ENCODE data around the gene RELL2.
A peak's percentile ranks its signal among the peaks of the same experiment; 100 is the strongest.

The RELL2 gene

GRCh38 chr5:141647851-141648250 lies 11.1 kb downstream of the RELL2 start:
- Histone ChIP-seq H3K27ac (ENCODE audit: low read depth in 2 of 2, low read length in 2 of 2) (no peak overlapping the region), H3K9me3 (ENCODE audit: control insufficient read depth in 2 of 2, low read length in 2 of 2) (no peaks in the 10 kb centered on the region), H3K4me1 (ENCODE audit: control insufficient read depth in 2 of 2, insufficient read depth in 2 of 2, low read length in 2 of 2) (peaks cover 5 to 7% of the 10 kb centered on the region in 2 donors), H3K27me3 (ENCODE audit: control insufficient read depth in 2 of 2, insufficient read depth in 2 of 2, low read length in 2 of 2) (no peaks in the 10 kb centered on the region), H3K4me3 (ENCODE audit: low read length in 2 of 2) (no peak overlapping the region), H3K9ac (ENCODE audit: low read depth in 1 of 2, low read length in 2 of 2) (no peak overlapping the region), H3K36me3 (ENCODE audit: control insufficient read depth in 2 of 2, insufficient read depth in 2 of 2, low read length in 2 of 2) (peaks cover 13 to 15% of the 10 kb centered on the region in 2 donors)

- Histone ChIP-seq H3K27me3 (ENCODE audit: control insufficient read depth in 2 of 2, insufficient read depth in 2 of 2, low read length in 2 of 2) (no peaks in the 10 kb centered on the region), H3K27ac (ENCODE audit: low read depth in 2 of 2, low read length in 2 of 2) (no peak overlapping the region), H3K36me3 (ENCODE audit: control insufficient read depth in 2 of 2, insufficient read depth in 2 of 2, low read length in 2 of 2) (peaks cover 12% of the 10 kb centered on the region in 2 donors), H3K9ac (ENCODE audit: low read depth in 1 of 2, low read length in 2 of 2) (no peak overlapping the region), H3K4me1 (ENCODE audit: control insufficient read depth in 2 of 2, insufficient read depth in 2 of 2, low read length in 2 of 2) (peaks cover 5 to 7% of the 10 kb centered on the region in 2 donors), H3K9me3 (ENCODE audit: control insufficient read depth in 2 of 2, low read length in 2 of 2) (no peaks in the 10 kb centered on the region), H3K4me3 (ENCODE audit: low read length in 2 of 2) (no peak overlapping the region)
Observed at GRCh38 chr5:141649056-141649688, 12.4 kb downstream of the RELL2 start.

- H3K27me3 ChIP-seq (ENCODE audit: control insufficient read depth in 2 of 2, insufficient read depth in 2 of 2, low read length in 2 of 2): no peaks in the 10 kb centered on the region
- H3K9ac ChIP-seq (ENCODE audit: low read depth in 1 of 2, low read length in 2 of 2): no peak overlapping the region
- H3K27ac ChIP-seq (ENCODE audit: low read depth in 2 of 2, low read length in 2 of 2): no peak overlapping the region
- peaks cover 5 to 7% of the 10 kb centered on the region in 2 donors for H3K4me1 ChIP-seq (ENCODE audit: control insufficient read depth in 2 of 2, insufficient read depth in 2 of 2, low read length in 2 of 2)
- H3K4me3 ChIP-seq (ENCODE audit: low read length in 2 of 2): no peak overlapping the region
- H3K9me3 ChIP-seq (ENCODE audit: control insufficient read depth in 2 of 2, low read length in 2 of 2): no peaks in the 10 kb centered on the region
- H3K36me3 ChIP-seq (ENCODE audit: control insufficient read depth in 2 of 2, insufficient read depth in 2 of 2, low read length in 2 of 2): peaks cover 6 to 12% of the 10 kb centered on the region in 2 donors
Observed at GRCh38 chr5:141649972-141650371, 13.2 kb downstream of the RELL2 start.

- Histone ChIP-seq H3K36me3 (ENCODE audit: control insufficient read depth in 2 of 2, insufficient read depth in 2 of 2, low read length in 2 of 2) (peaks cover 2 to 12% of the 10 kb centered on the region in 2 donors), H3K27ac (ENCODE audit: low read depth in 2 of 2, low read length in 2 of 2) (peak within 1 kb of the TSS in 1 of 2 donors; percentile 28), H3K9ac (ENCODE audit: low read depth in 1 of 2, low read length in 2 of 2) (peak within 1 kb of the TSS; percentile 70 to 74)
Observed at GRCh38 chr5:141650851-141651727, 14.3 kb downstream of the RELL2 start, which contains the start of gene FCHSD1. Gene FCHSD1 (minus strand): TSS chr5:141651418. CDS start chr5:141651368, 50 bp downstream.

GRCh38 chr5:141651728-141652105 lies 14.9 kb downstream of the RELL2 start:
- Histone ChIP-seq H3K9ac (ENCODE audit: low read depth in 1 of 2, low read length in 2 of 2) (peak overlapping the region; percentile 55 to 60), H3K27ac (ENCODE audit: low read depth in 2 of 2, low read length in 2 of 2) (peak overlapping the region in 1 of 2 donors; percentile 28), H3K9me3 (ENCODE audit: control insufficient read depth in 2 of 2, low read length in 2 of 2) (no peaks in the 10 kb centered on the region), H3K27me3 (ENCODE audit: control insufficient read depth in 2 of 2, insufficient read depth in 2 of 2, low read length in 2 of 2) (no peaks in the 10 kb centered on the region), H3K4me3 (ENCODE audit: low read length in 2 of 2) (peak overlapping the region; percentile 81 to 83), H3K4me1 (ENCODE audit: control insufficient read depth in 2 of 2, insufficient read depth in 2 of 2, low read length in 2 of 2) (peaks cover 5 to 7% of the 10 kb centered on the region in 2 donors), H3K36me3 (ENCODE audit: control insufficient read depth in 2 of 2, insufficient read depth in 2 of 2, low read length in 2 of 2) (peaks cover 0 to 9% of the 10 kb centered on the region in 2 donors)

More at GRCh38 chr5:141650851-141651727, 14.3 kb downstream of the RELL2 start, which contains the start of gene FCHSD1:
- Histone ChIP-seq H3K4me1 (ENCODE audit: control insufficient read depth in 2 of 2, insufficient read depth in 2 of 2, low read length in 2 of 2) (peaks cover 5 to 7% of the 10 kb centered on the region in 2 donors), H3K27me3 (ENCODE audit: control insufficient read depth in 2 of 2, insufficient read depth in 2 of 2, low read length in 2 of 2) (no peaks in the 10 kb centered on the region), H3K4me3 (ENCODE audit: low read length in 2 of 2) (peak within 1 kb of the TSS; percentile 81 to 83), H3K9me3 (ENCODE audit: control insufficient read depth in 2 of 2, low read length in 2 of 2) (no peaks in the 10 kb centered on the region)

GRCh38 chr5:141654298-141654697 lies 17.5 kb downstream of the RELL2 start:
- H3K27me3 ChIP-seq (ENCODE audit: control insufficient read depth in 2 of 2, insufficient read depth in 2 of 2, low read length in 2 of 2): no peaks in the 10 kb centered on the region
- H3K9me3 ChIP-seq (ENCODE audit: control insufficient read depth in 2 of 2, low read length in 2 of 2): no peaks in the 10 kb centered on the region
- H3K4me3 ChIP-seq (ENCODE audit: low read length in 2 of 2): no peak overlapping the region
- no peak overlapping the region for H3K27ac ChIP-seq (ENCODE audit: low read depth in 2 of 2, low read length in 2 of 2)
- H3K4me1 ChIP-seq (ENCODE audit: control insufficient read depth in 2 of 2, insufficient read depth in 2 of 2, low read length in 2 of 2): peaks cover 5 to 7% of the 10 kb centered on the region in 2 donors
- H3K36me3 ChIP-seq (ENCODE audit: control insufficient read depth in 2 of 2, insufficient read depth in 2 of 2, low read length in 2 of 2): peaks cover 0 to 10% of the 10 kb centered on the region in 2 donors
- no peak overlapping the region for H3K9ac ChIP-seq (ENCODE audit: low read depth in 1 of 2, low read length in 2 of 2)

GRCh38 chr5:141655020-141655419 lies 18.2 kb downstream of the RELL2 start:
- H3K9ac ChIP-seq (ENCODE audit: low read depth in 1 of 2, low read length in 2 of 2): no peak overlapping the region
- no peaks in the 10 kb centered on the region for H3K27me3 ChIP-seq (ENCODE audit: control insufficient read depth in 2 of 2, insufficient read depth in 2 of 2, low read length in 2 of 2)
- no peak overlapping the region for H3K27ac ChIP-seq (ENCODE audit: low read depth in 2 of 2, low read length in 2 of 2)
- H3K4me1 ChIP-seq (ENCODE audit: control insufficient read depth in 2 of 2, insufficient read depth in 2 of 2, low read length in 2 of 2): peaks cover 5 to 7% of the 10 kb centered on the region in 2 donors
- H3K36me3 ChIP-seq (ENCODE audit: control insufficient read depth in 2 of 2, insufficient read depth in 2 of 2, low read length in 2 of 2): peaks cover 0 to 10% of the 10 kb centered on the region in 2 donors
- no peaks in the 10 kb centered on the region for H3K9me3 ChIP-seq (ENCODE audit: control insufficient read depth in 2 of 2, low read length in 2 of 2)
- no peak overlapping the region for H3K4me3 ChIP-seq (ENCODE audit: low read length in 2 of 2)

GRCh38 chr5:141656396-141656795 lies 19.6 kb downstream of the RELL2 start:
- no peaks in the 10 kb centered on the region for H3K9me3 ChIP-seq (ENCODE audit: control insufficient read depth in 2 of 2, low read length in 2 of 2)
- H3K27ac ChIP-seq (ENCODE audit: low read depth in 2 of 2, low read length in 2 of 2): no peak overlapping the region
- H3K9ac ChIP-seq (ENCODE audit: low read depth in 1 of 2, low read length in 2 of 2): no peak overlapping the region
- no peak overlapping the region for H3K4me3 ChIP-seq (ENCODE audit: low read length in 2 of 2)
- H3K4me1 ChIP-seq (ENCODE audit: control insufficient read depth in 2 of 2, insufficient read depth in 2 of 2, low read length in 2 of 2): peaks cover 0 to 5% of the 10 kb centered on the region in 2 donors
- H3K36me3 ChIP-seq (ENCODE audit: control insufficient read depth in 2 of 2, insufficient read depth in 2 of 2, low read length in 2 of 2): peaks cover 0 to 10% of the 10 kb centered on the region in 2 donors
- H3K27me3 ChIP-seq (ENCODE audit: control insufficient read depth in 2 of 2, insufficient read depth in 2 of 2, low read length in 2 of 2): no peaks in the 10 kb centered on the region

- Histone ChIP-seq H3K27me3 (ENCODE audit: control insufficient read depth in 2 of 2, insufficient read depth in 2 of 2, low read length in 2 of 2) (no peaks in the 10 kb centered on the region), H3K4me3 (ENCODE audit: low read length in 2 of 2) (no peak overlapping the region), H3K4me1 (ENCODE audit: control insufficient read depth in 2 of 2, insufficient read depth in 2 of 2, low read length in 2 of 2) (no peaks in the 10 kb centered on the region), H3K9me3 (ENCODE audit: control insufficient read depth in 2 of 2, low read length in 2 of 2) (no peaks in the 10 kb centered on the region), H3K36me3 (ENCODE audit: control insufficient read depth in 2 of 2, insufficient read depth in 2 of 2, low read length in 2 of 2) (peaks cover 0 to 10% of the 10 kb centered on the region in 2 donors), H3K9ac (ENCODE audit: low read depth in 1 of 2, low read length in 2 of 2) (no peak overlapping the region), H3K27ac (ENCODE audit: low read depth in 2 of 2, low read length in 2 of 2) (no peak overlapping the region)
Observed at GRCh38 chr5:141657404-141657803, 20.6 kb downstream of the RELL2 start.
